ENCODE results near the gene HDAC8. TPM values are rescaled to one million over a fixed set of nuclear protein-coding genes. Genes with fewer than 3 reads are reported as not detected.
"Not testable (repeated sequence)": the region's sequence is repeated elsewhere in the genome, so short reads cannot be mapped to it uniquely, and the experiment has no call there.

Gene HDAC8
- total RNA-seq, 4 donors from 2014 or later = 28.7 to 33.9 (median 30.0) TPM

GRCh38 chrX:72436010-72436409 lies 136.6 kb downstream of the HDAC8 start:
- Histone ChIP-seq H3K27me3 (no peaks in the 10 kb centered on the region), H3K4me3 (no peak overlapping the region), H3K36me3 (peaks cover 0 to 39% (median 0%) of the 10 kb centered on the region in 3 donors), H3K9me3 (peaks cover 0 to 9% (median 4%) of the 10 kb centered on the region in 4 donors), H3K27ac (no peak overlapping the region), H3K4me1 (no peaks in the 10 kb centered on the region)
- no peak for DNase-seq (ENCODE audit: low spot score in 2 of 2)
- TF ChIP-seq EP300 (IDR thresholded peaks at IDR 0.05) (no peak), POLR2A (IDR thresholded peaks at IDR 0.05) (no peak)
- TF ChIP-seq, protein P1, sequence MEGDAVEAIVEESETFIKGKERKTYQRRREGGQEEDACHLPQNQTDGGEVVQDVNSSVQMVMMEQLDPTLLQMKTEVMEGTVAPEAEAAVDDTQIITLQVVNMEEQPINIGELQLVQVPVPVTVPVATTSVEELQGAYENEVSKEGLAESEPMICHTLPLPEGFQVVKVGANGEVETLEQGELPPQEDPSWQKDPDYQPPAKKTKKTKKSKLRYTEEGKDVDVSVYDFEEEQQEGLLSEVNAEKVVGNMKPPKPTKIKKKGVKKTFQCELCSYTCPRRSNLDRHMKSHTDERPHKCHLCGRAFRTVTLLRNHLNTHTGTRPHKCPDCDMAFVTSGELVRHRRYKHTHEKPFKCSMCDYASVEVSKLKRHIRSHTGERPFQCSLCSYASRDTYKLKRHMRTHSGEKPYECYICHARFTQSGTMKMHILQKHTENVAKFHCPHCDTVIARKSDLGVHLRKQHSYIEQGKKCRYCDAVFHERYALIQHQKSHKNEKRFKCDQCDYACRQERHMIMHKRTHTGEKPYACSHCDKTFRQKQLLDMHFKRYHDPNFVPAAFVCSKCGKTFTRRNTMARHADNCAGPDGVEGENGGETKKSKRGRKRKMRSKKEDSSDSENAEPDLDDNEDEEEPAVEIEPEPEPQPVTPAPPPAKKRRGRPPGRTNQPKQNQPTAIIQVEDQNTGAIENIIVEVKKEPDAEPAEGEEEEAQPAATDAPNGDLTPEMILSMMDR (IDR thresholded peaks at IDR 0.05) = no peak

GRCh38 chrX:72430405-72430968 lies 142.2 kb downstream of the HDAC8 start:
- no peak for DNase-seq (ENCODE audit: low spot score in 2 of 2)
- WGBS, 2 donors = 74 to 77% methylated on average over 4 of the region's 4 CpGs
- H3K36me3 ChIP-seq = peaks cover 0 to 17% (median 0%) of the 10 kb centered on the region in 3 donors
- TF ChIP-seq, protein P1 (IDR thresholded peaks at IDR 0.05) = no peak
- TF ChIP-seq EP300 (IDR thresholded peaks at IDR 0.05) = no peak
- no peak overlapping the region for H3K27ac ChIP-seq
- no peaks in the 10 kb centered on the region for H3K27me3 ChIP-seq
- H3K4me1 ChIP-seq = no peaks in the 10 kb centered on the region
- no peak overlapping the region for H3K4me3 ChIP-seq
- H3K9me3 ChIP-seq = no peaks in the 10 kb centered on the region

- Histone ChIP-seq H3K9me3 (peaks cover 0 to 16% (median 4%) of the 10 kb centered on the region in 4 donors), H3K27me3 (no peaks in the 10 kb centered on the region), H3K4me1 (no peaks in the 10 kb centered on the region), H3K27ac (no peak overlapping the region), H3K4me3 (no peak overlapping the region), H3K36me3 (peaks cover 0 to 13% (median 0%) of the 10 kb centered on the region in 3 donors)
- TF ChIP-seq EP300 (IDR thresholded peaks at IDR 0.05) (no peak), POLR2A (IDR thresholded peaks at IDR 0.05) (no peak)
- TF ChIP-seq, protein P1 (IDR thresholded peaks at IDR 0.05) = no peak
- no peak for DNase-seq (ENCODE audit: low spot score in 2 of 2)
Measured at GRCh38 chrX:72421797-72422196, 150.8 kb downstream of the HDAC8 start.

GRCh38 chrX:72409993-72410392 lies 162.7 kb downstream of the HDAC8 start:
- H3K4me3 ChIP-seq = no peak overlapping the region
- no peak for DNase-seq (ENCODE audit: low spot score in 2 of 2)
- 60 to 71% methylated on average over 1 of the region's 1 CpG for WGBS, 2 donors
- no peaks in the 10 kb centered on the region for H3K9me3 ChIP-seq
- TF ChIP-seq POLR2A (IDR thresholded peaks at IDR 0.05) (no peak), EP300 (IDR thresholded peaks at IDR 0.05) (no peak)
- TF ChIP-seq, protein P1 (IDR thresholded peaks at IDR 0.05) = no peak
- H3K4me1 ChIP-seq = no peaks in the 10 kb centered on the region
- H3K27me3 ChIP-seq = no peaks in the 10 kb centered on the region
- no peaks in the 10 kb centered on the region for H3K36me3 ChIP-seq
- H3K27ac ChIP-seq = no peak overlapping the region

- 75 to 86% methylated on average over 2 of the region's 2 CpGs for WGBS, 2 donors
- Histone ChIP-seq H3K27ac (no peak overlapping the region), H3K27me3 (no peaks in the 10 kb centered on the region), H3K4me1 (no peaks in the 10 kb centered on the region), H3K4me3 (no peak overlapping the region), H3K36me3 (no peaks in the 10 kb centered on the region), H3K9me3 (no peaks in the 10 kb centered on the region)
- no peak for DNase-seq (ENCODE audit: low spot score in 2 of 2)
- TF ChIP-seq EP300 (IDR thresholded peaks at IDR 0.05) (no peak), POLR2A (IDR thresholded peaks at IDR 0.05) (no peak)
- TF ChIP-seq, protein P1 (IDR thresholded peaks at IDR 0.05) = no peak
Measured at GRCh38 chrX:72408885-72409284, 163.8 kb downstream of the HDAC8 start.

GRCh38 chrX:72405136-72405535 lies 167.5 kb downstream of the HDAC8 start:
- 89 to 100% methylated on average over 2 of the region's 2 CpGs for WGBS, 2 donors
- not testable (repeated sequence) for H3K27ac ChIP-seq; H3K27me3 ChIP-seq; H3K9me3 ChIP-seq; DNase-seq (ENCODE audit: low spot score in 2 of 2); H3K4me1 ChIP-seq; H3K36me3 ChIP-seq; H3K4me3 ChIP-seq

All from tibial nerve (tissue), 4 donors.